Glutamatergic neuron (in vitro differentiated cells): ENCODE measurements around the gene LMO4. TPM values are rescaled to one million over a fixed set of nuclear protein-coding genes. Genes with fewer than 3 reads are reported as not detected.

Experiments used
- DNase-seq: peaks from one replicate; pipeline ENCODE4 v3.0.0; 2022
- H3K27ac Mint-ChIP-seq: one replicate; pipeline ENCODE4 v1.8.0; 2020; ENCODE audit warnings: mild to moderate bottlenecking, mixed read lengths, inconsistent platforms; ENCODE audit not compliant: unreplicated experiment
- H3K27me3 Mint-ChIP-seq: one replicate; pipeline ENCODE4 v1.8.0; 2020; ENCODE audit warnings: mild to moderate bottlenecking, moderate library complexity, mixed read lengths, inconsistent platforms; ENCODE audit not compliant: unreplicated experiment
- H3K36me3 Mint-ChIP-seq: one replicate; pipeline ENCODE4 v1.8.0; 2020; ENCODE audit warnings: mild to moderate bottlenecking, mixed read lengths, inconsistent platforms; ENCODE audit not compliant: unreplicated experiment
- H3K4me1 Mint-ChIP-seq: one replicate; pipeline ENCODE4 v1.8.0; 2020; ENCODE audit warnings: mild to moderate bottlenecking, low read depth, mixed read lengths, inconsistent platforms; ENCODE audit not compliant: unreplicated experiment
- H3K4me3 Mint-ChIP-seq: one replicate; pipeline ENCODE4 v1.8.0; 2020; ENCODE audit warnings: mild to moderate bottlenecking, mixed read lengths, inconsistent platforms; ENCODE audit not compliant: unreplicated experiment
- H3K9me3 Mint-ChIP-seq: one replicate; pipeline ENCODE4 v1.8.0; 2020; ENCODE audit warnings: mild to moderate bottlenecking, moderate library complexity, mixed read lengths, inconsistent platforms; ENCODE audit not compliant: unreplicated experiment
- CTCF ChIP-seq: fragments of 200-600 bp; sonication (generic); IDR thresholded peaks from one replicate; pipeline ENCODE4 v1.5.0; 2021; ENCODE audit not compliant: partially characterized antibody, unreplicated experiment
- total RNA-seq: library from RNA; stranded (reverse); fragmentation: NEBNext Ultra II Directional; extraction: Animal tissue kit (Norgen Biotek cat#: 25700); gene quantifications from one replicate; pipeline ENCODE4 v1.2.1, GENCODE V29; 2021; ENCODE audit not compliant: unreplicated experiment

Gene LMO4
- total RNA-seq, 1 donor from 2014 or later: 16.5 TPM

- H3K27me3 Mint-ChIP-seq: no peaks in the 10 kb centered on the region
- H3K9me3 Mint-ChIP-seq: peaks cover 4% of the 10 kb centered on the region
- H3K4me3 Mint-ChIP-seq: peak overlapping the region; percentile 82
- H3K4me1 Mint-ChIP-seq: peaks cover 26% of the 10 kb centered on the region
- peaks cover 6% of the 10 kb centered on the region for H3K36me3 Mint-ChIP-seq
- peak; percentile 70 for DNase-seq
- no peak for TF ChIP-seq CTCF
- no peak overlapping the region for H3K27ac Mint-ChIP-seq
Measured at GRCh38 chr1:87335175-87335884, 6.7 kb downstream of the LMO4 start.

- H3K4me1 Mint-ChIP-seq: peaks cover 21% of the 10 kb centered on the region
- no peak for TF ChIP-seq CTCF
- peaks cover 4% of the 10 kb centered on the region for H3K9me3 Mint-ChIP-seq
- no peaks in the 10 kb centered on the region for H3K27me3 Mint-ChIP-seq
- no peak overlapping the region for H3K27ac Mint-ChIP-seq
- peak overlapping the region; percentile 4 for H3K4me3 Mint-ChIP-seq
- DNase-seq: no peak
- H3K36me3 Mint-ChIP-seq: no peaks in the 10 kb centered on the region
Measured at GRCh38 chr1:87336623-87337067, 8.0 kb downstream of the LMO4 start.

- TF ChIP-seq CTCF: no peak
- H3K9me3 Mint-ChIP-seq: peaks cover 4% of the 10 kb centered on the region
- H3K36me3 Mint-ChIP-seq: no peaks in the 10 kb centered on the region
- H3K4me3 Mint-ChIP-seq: no peak overlapping the region
- no peaks in the 10 kb centered on the region for H3K27me3 Mint-ChIP-seq
- peaks cover 15% of the 10 kb centered on the region for H3K4me1 Mint-ChIP-seq
- DNase-seq: no peak
- no peak overlapping the region for H3K27ac Mint-ChIP-seq
Measured at GRCh38 chr1:87337606-87338005, 8.9 kb downstream of the LMO4 start.

GRCh38 chr1:87338566-87338965 is 9.9 kb downstream of the LMO4 start:
- no peak for DNase-seq
- Mint-ChIP-seq H3K27ac (no peak overlapping the region), H3K36me3 (no peaks in the 10 kb centered on the region), H3K9me3 (peaks cover 4% of the 10 kb centered on the region), H3K4me1 (peaks cover 18% of the 10 kb centered on the region), H3K4me3 (no peak overlapping the region), H3K27me3 (no peaks in the 10 kb centered on the region)
- TF ChIP-seq CTCF: no peak

- H3K9me3 Mint-ChIP-seq: no peaks in the 10 kb centered on the region
- no peak for DNase-seq
- H3K36me3 Mint-ChIP-seq: no peaks in the 10 kb centered on the region
Measured at GRCh38 chr1:87344231-87344630, 15.6 kb downstream of the LMO4 start.

More at GRCh38 chr1:87344231-87344630, 15.6 kb downstream of the LMO4 start:
- TF ChIP-seq CTCF: no peak
- Mint-ChIP-seq H3K4me3 (no peak overlapping the region), H3K4me1 (peaks cover 8% of the 10 kb centered on the region), H3K27me3 (no peaks in the 10 kb centered on the region), H3K27ac (no peak overlapping the region)
